WI38 (cell line): ENCODE results near the gene CACNA1G.

Experiments used
- H3K4me3 ChIP-seq: 2 replicates; pipeline ENCODE4 v1.5.1; 2011; ENCODE audit warnings: low read depth, mild to moderate bottlenecking, control low read depth, low read length
- CTCF ChIP-seq: IDR thresholded peaks from 2 replicates; pipeline ENCODE4 v1.5.1; 2012; ENCODE audit warnings: low read depth, mild to moderate bottlenecking, control low read depth, low read length

Gene CACNA1G

GRCh38 chr17:50614471-50615051 is 54.0 kb downstream of the CACNA1G start:
- TF ChIP-seq CTCF, result no peak
- H3K4me3 ChIP-seq, result no peak overlapping the region

- no peak for TF ChIP-seq CTCF
- no peak overlapping the region for H3K4me3 ChIP-seq
Observed at GRCh38 chr17:50615828-50616227, 55.3 kb downstream of the CACNA1G start.

- no peak for TF ChIP-seq CTCF
- H3K4me3 ChIP-seq, result no peak overlapping the region
Observed at GRCh38 chr17:50618300-50618699, 57.8 kb downstream of the CACNA1G start.

- no peak for TF ChIP-seq CTCF
- H3K4me3 ChIP-seq, result no peak overlapping the region
Observed at GRCh38 chr17:50618941-50619340, 58.4 kb downstream of the CACNA1G start.

- TF ChIP-seq CTCF, result no peak
- H3K4me3 ChIP-seq, result no peak overlapping the region
Observed at GRCh38 chr17:50619489-50619888, 59.0 kb downstream of the CACNA1G start.

- H3K4me3 ChIP-seq, result no peak overlapping the region
- TF ChIP-seq CTCF, result no peak
Observed at GRCh38 chr17:50620237-50620636, 59.7 kb downstream of the CACNA1G start.

- no peak for TF ChIP-seq CTCF
- H3K4me3 ChIP-seq, result no peak overlapping the region
Observed at GRCh38 chr17:50620858-50621257, 60.3 kb downstream of the CACNA1G start.
